HG02840 (cell line): ENCODE measurements around the gene IGF2R.
"Not testable (repeated sequence)": the region's sequence is repeated elsewhere in the genome, so short reads cannot be mapped to it uniquely, and the experiment has no call there.

Source experiments
- ATAC-seq: cut with Tn5 transposase; IDR thresholded peaks from one replicate; pipeline ENCODE4 v1.9.1; 2021; ENCODE audit warnings: mild to moderate bottlenecking, moderate library complexity, moderate number of reproducible peaks; ENCODE audit not compliant: unreplicated experiment, low FRiP score

IGF2R gene

DNA sequence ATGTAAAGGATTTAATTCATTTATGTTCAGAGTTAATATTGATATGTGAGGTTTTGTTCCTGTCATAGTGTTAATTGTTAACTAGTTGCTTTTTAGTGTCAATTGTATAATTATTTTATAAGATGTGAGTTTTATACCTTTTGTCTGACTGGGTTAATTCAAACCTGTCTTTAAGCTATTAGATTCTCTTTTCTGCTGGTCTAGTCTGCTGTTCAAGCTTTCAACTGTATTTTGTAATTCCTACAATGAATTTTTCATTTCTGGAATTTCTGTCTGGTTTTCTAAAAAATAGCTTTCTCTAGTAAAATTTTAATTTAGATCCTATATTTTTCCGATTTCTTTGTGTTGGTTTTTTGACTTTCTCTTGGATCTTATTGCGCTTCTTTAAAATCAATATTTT lies 26.5 kb downstream of the IGF2R start:
- no peak for ATAC-seq

DNA sequence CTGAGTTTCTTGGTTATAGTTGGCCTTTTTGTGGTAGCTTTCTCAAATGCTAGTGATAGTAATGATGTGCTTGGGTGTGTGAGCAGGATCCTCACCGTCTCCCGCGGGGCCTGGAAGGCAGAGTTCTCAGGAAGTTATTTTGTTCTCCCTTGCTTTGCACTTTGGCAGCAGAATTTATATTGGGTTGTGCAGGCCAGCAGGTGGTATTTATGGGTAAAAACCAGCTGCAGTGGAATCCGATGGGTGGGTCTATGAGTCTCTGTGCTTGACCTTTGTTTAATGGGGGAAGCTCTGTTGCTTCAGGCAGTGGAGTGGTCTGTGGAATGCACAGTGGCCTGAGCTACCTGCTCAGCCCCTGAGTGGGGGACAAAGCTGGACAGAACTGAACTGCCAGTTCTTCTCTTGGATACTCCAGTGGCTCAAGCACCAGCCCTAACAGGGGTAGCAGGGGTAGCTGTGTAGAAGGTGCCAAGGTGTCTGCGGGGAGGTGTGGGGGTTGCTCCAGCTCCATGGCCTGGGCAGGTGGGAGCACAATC lies 27.3 kb downstream of the IGF2R start:
- no peak for ATAC-seq

DNA sequence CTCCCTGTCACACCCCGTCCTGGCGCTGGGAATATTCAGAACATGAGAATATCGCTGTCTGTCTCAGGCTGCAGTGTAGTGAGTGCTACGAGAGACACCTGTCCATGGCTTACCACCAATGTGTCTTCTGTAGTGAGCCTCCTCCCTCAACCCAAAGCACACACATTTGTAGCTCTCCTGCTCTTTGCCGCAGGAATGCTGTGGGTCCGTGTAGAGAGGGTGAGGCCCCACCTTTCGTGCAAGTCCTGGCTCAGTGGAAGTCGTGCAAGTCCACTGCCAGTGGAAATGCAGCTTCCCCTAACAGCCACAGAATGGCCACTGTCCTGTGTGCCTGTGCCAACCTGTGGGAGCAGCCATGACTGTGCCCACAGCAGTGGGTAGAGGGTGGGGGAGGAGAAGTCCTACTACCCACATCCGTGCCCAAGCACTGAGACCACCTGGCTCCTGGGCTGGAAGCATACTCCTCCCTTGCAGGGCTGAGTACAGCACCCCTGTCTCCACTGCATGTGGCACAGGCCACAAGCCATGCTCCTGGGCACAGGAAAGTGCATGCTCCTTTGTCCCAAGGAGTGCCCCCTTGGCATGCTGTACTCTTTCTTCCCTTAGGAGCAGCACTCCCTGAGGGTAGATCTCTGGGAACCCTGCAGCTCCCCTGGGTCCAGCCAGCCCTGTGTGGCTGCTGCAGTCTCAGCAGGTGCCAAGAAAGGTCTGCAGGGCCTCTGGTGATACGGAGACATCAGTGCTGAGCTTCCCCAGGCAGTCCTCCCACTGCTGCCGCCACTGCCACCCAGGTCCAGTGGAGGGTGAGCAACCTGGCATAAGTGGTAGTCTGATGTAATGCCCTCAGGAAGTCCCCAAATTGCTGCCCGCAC lies 28.0 kb downstream of the IGF2R start:
- no peak for ATAC-seq

DNA sequence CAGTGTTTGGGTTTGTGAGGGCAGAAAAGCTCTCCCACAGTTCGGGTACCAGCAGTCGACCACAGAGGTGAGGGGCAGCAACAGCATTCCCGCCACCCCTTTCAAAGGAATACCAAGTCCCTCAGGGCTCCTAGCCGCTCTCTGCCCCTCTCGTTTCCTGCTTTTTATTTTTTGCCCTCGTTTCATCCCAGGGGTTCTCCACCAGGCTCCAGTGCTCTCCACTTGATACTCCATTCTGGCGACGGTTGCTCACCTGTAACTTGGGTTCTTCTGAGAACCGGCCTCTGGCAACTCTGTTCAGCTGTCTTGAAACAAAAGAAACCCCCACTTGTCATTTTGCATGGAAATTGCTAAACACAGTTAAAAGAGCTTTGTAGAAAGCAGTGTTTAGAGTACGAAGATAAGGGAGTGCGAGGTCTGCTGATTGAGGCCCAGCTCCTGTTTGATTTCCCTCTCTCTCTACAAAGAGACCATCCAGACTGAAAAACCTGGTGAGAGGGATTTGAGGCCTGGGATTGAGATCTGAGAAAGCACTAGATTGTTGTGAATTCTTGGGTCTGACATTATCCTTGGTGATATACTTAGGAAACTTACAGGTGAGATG lies 28.7 kb downstream of the IGF2R start:
- ATAC-seq, result no peak

DNA sequence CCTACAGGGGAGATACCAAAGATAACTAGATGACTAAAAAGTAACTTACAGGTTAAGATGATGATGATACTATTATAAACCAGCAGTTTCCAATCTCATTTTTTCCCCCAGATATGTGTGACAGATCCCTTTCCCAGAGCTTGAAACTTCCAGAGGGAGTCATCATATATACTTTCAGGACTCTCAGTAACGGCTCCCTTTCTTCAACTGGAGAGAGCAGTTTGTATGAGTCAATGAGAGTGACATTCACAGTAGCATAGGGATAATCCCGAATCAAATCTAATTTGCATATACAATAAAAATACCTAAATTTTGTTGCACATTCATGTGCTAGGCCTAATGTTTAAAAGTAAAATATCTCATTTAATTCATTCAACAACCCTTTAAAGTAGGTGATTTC lies 29.7 kb downstream of the IGF2R start:
- ATAC-seq, result no peak

DNA sequence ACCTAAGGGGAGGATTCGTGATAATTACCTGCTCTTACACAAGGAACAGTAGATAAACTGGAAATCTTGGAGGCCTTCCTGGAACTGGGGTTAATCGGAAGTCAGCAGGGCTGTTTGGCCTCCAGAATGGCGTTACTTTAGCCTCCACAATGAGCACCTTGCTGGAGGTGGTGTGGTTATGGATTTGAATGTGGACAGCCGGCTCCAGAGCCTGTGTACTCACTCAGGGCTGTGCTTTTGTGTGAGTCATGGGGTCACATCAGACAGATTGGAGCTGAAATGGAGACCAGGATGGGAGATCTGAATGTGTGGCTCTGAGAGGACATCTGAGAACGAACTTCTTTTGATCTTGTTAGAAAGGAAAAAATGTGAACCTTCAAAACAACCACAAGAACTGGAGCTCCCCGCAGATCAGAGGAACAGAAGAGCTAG lies 30.4 kb downstream of the IGF2R start:
- no peak for ATAC-seq

DNA sequence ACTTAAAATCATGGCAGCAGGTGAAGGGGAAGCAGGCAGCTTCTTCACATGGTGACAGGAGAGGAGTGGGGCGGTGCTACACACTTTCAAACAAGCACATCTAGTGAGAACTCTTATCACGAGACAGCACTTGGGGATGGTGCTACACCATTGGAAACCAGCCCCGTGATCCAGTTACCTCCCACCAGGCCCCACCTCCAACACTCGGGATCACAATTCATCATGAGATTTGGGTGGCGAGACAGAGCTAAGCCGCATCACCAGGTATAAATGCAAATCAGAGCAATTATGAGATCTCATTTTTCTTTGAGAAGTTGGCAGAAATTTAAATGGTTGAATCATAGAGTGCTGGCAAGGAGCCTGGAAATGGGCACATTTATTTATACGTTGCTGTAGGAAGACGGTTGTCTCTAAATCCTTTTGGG lies 31.4 kb downstream of the IGF2R start:
- ATAC-seq, result no peak

DNA sequence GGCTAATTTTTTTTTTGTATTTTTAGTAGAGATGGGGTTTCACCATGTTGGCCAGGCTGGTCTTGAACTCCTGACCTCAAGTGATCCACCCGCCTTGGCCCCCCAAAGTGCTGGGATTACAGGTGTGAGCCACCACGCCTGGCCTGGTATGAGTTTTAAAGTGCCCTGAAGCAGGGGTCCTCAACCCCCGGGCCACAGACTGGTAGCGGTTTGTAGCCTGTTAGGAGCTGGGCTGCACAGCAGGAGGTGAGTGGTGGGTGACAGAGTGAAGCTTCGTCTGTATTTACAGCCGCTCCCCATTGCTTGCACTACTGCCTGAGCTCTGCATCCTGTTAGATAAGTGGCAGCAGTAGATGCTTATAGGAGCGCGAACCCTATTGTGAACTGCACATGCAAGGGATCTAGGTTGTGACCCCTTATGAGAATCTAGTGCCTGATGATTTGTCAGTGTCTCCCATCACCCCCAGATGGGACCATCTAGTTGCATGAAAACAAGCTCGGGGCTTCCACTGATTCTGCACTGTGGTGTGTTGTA lies 32.1 kb downstream of the IGF2R start:
- ATAC-seq, result not testable (repeated sequence)

DNA sequence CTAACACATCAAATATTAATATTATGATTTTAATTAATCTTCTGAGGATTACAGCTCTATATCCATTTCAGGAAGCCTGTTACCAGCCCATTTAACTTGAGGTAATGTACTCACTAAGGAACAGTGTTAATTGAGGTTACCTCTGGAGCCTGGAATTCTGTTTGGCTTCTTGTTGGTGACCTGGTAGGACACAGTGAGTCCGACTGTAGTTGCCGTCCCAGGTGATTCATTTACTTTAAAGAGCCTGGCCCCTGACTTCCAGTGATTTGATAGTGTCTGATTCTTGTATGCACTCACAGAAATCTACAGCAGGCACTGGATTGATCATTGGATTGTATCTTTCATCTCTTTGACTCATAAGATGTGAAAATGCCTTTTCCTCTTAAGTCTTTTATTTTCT lies 34.0 kb downstream of the IGF2R start:
- ATAC-seq, result no peak

DNA sequence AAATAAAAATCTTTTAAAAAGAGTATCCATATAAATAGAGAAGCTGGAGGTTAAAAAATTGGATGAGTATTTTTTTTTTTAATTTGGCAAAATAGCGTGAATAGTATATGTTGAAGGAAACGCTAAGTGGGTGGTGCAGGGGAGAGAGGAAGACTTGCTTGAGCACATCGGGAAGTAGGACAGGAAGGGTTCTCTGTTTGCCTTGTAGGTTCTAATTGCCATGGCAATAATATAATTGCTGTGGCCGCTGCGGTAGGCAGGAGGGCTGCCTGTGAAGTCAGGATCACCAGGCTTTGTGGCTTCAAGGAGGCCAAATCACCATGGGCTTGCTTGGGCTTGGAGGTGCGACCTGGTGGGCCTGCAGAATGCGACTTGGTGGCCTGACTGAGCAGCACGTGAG lies 35.1 kb downstream of the IGF2R start:
- ATAC-seq, result no peak

DNA sequence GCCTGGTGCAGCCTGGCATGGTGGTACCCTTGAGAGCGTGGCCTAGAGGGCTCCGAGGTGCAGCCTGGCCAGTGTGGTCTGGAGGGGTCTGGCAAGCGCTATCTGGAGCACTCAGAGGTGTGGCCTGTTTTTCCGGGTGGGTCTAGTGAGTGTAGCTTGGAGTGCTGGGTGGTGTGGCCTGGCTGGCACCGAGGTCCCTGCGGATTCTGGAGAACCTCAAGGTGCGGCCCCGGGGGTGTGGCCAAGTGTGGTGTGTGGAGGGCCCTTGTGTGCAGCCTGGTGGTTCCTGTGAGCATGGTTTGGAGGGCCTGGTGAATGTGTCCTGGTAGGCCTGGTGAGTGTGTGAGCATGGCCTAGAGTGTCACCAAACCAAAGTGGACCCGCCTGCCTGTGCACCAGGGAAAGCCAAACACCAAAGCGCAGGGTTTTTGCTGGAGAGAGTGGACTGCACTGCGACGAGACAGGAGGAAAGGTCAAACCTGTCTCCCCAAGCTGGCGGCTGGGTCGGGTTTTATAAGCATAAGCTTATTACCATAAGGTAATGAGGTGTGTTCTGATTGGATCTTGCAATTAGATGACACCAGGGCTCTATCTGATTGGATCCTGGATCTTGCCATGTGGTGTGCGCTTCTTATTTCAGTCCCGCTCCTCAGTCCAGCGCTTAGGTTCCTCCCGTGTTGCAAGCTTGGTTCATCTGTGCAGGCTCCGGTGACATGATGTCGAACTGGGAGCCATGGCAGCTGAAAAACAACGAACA lies 35.7 kb downstream of the IGF2R start:
- no peak for ATAC-seq

DNA sequence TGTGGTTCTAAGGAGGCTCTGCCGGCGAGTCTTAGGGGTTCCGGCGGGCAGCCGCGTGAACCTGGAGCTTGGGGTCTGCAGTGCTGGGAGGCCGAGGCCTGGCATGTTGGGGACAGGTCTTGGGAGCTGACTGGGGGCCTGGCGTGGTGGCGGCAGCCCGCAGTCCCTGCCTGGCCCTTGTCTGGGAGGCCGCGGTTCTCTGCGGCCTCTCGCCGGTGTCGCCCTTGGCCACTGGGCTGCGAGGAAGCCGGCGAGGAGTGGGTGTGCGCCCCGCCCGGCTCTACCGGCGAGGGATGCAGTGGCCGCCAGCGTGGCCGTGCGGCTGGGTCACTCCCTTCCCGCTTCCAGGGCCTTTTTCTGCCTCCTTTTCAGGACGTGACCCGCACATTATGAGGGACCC lies 36.3 kb downstream of the IGF2R start:
- ATAC-seq, result no peak

DNA sequence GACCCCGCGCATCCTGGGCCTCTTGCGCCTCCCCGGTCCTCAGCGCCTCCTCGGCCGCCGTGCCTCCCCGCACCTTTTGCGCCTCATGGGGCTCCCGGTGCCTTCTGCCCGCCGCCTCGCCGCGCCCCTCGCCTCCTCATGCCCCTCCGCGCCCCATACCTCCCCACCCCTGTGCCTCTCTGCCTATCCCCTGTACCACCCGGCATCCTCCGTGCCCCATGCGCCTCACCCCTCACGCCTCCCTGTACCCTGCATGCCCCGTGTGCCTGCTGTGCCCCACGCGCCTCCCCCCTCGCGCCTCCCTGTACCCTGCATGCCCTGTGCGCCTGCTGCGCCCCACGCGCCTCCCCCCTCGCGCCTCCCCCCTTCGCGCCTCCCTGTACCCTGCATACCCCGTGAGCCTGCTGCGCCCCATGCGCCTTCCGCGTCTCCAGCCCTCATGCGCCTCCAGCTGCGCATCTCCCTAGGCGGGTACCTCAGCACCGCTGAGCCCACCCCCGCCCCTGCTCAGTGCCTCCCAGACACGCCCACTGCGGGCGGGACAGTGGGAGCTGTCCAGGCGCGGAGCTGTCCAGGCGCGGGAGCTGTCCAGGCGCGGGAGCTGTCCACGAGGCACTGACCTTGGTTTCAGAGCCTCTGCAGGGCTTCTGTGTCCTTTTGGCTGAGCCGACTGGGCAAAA lies 37.1 kb downstream of the IGF2R start:
- no peak for ATAC-seq

DNA sequence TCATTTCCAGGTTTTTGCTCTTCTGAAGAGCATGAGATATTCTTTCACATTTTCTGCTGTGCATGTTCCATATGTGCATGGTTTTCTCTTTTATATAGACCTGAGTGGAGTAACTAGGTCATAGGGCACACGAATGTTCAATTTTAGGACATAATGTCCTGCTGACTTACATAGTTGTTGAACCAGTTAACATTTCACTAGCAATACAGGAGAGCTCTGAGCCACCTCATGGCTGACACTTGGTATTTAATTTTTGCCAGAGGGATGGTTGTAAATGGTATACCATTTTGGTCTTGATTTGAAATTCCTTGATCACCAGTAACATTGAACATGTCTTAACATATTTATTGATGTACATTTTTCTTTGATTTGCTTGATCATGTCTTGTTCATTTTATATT lies 38.3 kb downstream of the IGF2R start:
- ATAC-seq, result no peak

DNA sequence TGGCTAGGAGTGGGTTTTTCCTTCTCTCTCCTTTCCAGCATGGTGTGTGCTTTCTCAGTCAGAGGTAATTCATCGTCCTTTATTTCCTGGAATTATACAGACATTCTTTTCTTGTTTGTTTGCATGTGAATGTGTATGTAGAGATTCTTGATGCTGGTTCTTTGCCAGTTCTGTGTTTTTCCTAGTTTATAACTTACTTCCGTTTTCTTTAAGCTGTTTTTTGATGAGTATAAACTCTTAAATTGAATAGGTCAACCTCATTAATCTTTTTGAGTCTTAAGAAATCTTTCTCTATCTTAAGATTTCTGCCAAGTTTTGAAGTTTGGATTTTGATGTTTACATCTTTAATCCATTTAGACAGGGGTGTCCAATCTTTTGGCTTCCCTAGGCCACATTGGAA lies 38.7 kb downstream of the IGF2R start:
- no peak for ATAC-seq

DNA sequence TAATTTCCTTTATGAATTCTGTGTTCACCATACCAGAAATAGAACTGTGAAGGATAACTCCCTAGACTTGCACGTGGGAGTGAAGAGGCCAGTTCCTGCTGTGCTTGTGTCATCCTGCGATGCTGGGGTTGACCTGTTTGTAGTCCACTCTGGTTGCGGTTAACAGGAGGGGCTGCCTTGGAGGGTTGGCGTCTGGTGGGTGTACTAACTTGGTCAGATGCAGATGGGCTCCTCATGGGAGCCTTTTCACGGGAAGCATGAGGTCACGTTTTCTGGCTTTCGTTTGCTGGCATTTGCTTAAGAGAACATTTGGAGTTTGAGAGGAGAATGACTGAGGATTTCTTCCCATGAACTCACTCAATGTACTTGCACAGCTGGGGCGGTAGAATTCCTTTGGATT lies 41.2 kb downstream of the IGF2R start:
- no peak for ATAC-seq

DNA sequence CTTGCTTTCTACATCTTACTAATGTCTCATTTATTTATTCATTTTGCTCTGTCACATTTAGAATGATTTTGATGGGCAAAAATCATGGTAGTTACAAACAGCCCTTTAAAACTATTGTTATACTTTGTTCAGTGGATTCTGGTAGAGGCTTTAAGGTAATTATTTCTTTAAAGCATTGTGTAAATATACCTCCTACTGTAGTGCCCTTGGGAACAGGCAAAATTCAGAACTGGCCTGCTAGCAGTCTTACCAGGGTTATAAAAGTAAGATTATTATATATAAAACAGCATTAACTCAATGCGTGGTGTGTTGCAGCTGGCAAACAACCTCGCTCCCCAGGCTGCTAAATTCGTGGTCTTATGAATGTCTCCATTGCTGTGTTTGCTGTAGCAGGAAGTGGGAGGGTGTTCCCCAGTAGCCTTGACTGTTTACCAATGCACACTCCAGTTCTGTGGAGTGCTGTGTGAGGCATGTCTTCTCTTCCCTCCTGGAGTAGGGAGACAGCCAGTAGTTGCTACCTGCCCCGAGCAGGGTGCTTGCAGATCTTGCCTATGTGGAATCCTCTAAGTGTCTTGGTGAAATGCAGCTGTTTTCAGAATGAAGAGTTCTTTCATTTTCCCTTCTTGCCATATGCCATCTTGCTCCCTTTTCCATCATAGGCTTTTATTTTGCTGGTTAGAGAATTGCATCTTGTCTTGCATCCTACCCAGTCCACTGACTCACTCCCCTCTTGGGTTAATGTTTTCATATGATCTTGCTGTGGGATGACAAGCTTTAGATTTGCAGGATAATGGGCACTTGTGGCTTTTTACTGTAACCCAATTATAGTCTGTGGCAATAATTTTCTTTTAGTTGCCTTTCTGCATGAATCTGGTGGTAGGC lies 45.3 kb downstream of the IGF2R start:
- ATAC-seq, result no peak

DNA sequence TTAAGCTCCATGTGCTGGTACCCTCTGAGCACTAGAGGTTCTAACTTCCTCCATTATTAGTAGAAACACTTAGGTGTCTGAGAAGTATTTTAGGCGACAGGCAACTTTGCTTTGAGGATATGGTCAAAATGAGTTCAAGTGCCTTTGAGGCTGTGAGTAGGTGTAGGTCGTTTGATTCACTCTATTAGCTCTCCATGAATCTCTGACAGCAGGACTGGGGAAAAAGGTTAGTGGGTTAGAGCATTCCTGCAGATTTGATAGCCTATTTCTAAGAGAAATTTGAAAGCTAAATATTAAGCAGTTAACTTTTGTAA lies 45.9 kb downstream of the IGF2R start:
- ATAC-seq, result no peak
